Right ventricle myocardium inferior (tissue), 1 donor: ENCODE measurements around the gene MAPK1IP1L. TPM values are rescaled to one million over a fixed set of nuclear protein-coding genes. Genes with fewer than 3 reads are reported as not detected.

Source experiments
- ATAC-seq: fragments of 200-7000 bp; cut with Tn5 transposase; one replicate; pipeline ENCODE4 v1.9.1; 2020; ENCODE audit warnings: mild to moderate bottlenecking, moderate library complexity
- DNase-seq: peaks from one replicate; pipeline ENCODE4 v3.0.0; 2021; ENCODE audit errors: missing footprints
- intact Hi-C: fragments of 100-400 bp; cut with DNase I; formaldehyde crosslinking; loops from one replicate; pipeline ENCODE4 v1.11.0; 2022
- total RNA-seq: library from RNA; stranded (reverse); fragmentation: NEBNext Ultra II Directional; extraction: Animal tissue kit (Norgen Biotek cat#: 25700); gene quantifications from one replicate; pipeline ENCODE4 v1.2.1, GENCODE V29; 2021
- donor health status: DM: no; HTN: yes; CAD: no; lungs with severe emphysema.

MAPK1IP1L gene
- total RNA-seq, 1 donor from 2014 or later, result 65.0 TPM

DNA sequence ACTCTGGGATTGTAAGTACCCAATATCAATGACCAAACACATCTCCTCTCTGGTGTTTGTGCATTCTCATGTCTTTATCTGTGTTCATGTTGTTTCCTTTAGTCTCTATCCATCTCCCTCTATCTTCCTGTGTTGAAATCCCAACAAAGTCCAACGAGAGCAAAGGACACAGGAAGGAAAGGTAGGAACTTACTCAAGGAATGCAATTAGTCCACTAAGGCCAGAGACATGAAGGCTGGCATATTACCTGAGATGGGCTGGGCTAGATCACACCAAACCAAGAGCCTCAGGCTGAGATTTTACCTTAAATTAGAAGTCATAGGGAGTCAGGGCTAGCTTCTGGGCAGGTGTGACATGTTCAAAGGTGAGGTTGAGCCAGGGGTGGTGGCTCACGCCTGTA lies 63.3 kb downstream of the MAPK1IP1L start:
- intact Hi-C loops, result no loop called here
- ATAC-seq, result no peak
- DNase-seq, result no peak

GRCh38 chr14:55115460-55115859 lies 64.0 kb downstream of the MAPK1IP1L start:
- no peak for ATAC-seq
- intact Hi-C loops, result no loop called here

GRCh38 chr14:55115861-55116245 lies 64.4 kb downstream of the MAPK1IP1L start:
- ATAC-seq (no peak), DNase-seq (no peak)
- intact Hi-C loops, result no loop called here

More at GRCh38 chr14:55115460-55115859, 64.0 kb downstream of the MAPK1IP1L start:
- no peak for DNase-seq

DNA sequence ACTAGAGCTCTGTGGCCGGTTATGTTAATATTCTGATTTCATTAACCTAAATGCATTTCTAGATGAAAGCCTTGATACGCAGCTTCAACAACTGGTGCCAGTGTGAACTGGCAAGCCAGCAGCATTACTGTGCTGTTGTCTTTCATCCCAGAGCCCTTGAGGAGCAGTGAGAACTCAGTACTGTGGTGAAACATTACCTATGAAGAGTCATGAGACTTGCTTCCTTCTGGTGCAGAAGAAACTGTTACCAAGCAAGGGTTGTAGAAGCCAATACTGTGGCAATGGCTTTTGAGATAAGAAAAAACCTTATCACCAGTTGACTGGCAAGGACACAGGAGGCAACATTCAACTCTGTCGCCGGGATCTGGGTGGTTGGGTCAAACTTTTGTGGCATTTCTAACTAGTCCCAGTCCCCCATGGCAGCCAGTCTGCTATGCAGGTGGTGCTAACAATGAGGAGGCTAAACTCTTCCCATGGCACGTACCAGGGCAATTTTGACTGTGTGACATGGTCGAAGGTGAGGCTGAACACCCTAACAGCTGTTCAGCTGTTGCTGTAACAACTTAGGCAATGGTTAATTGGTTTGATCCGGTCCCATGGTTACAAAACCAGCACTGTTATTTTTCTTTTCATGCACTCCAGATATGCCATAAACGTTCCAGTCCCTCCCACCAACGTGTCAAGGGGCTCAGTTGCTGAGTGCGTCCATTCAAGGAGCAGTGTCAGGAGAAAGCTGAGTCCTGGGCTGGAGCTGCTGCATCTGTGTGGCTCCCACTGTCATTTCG lies 65.0 kb downstream of the MAPK1IP1L start:
- DNase-seq, result no peak
- intact Hi-C loops, result no loop called here
- ATAC-seq, result no peak

- intact Hi-C loops, result no loop called here
- DNase-seq, result no peak
- no peak for ATAC-seq
These were observed 66.5 kb downstream of the MAPK1IP1L start for GRCh38 chr14:55117803-55118441.

- DNase-seq (no peak), ATAC-seq (no peak)
- intact Hi-C loops, result no loop called here
These were observed 67.3 kb downstream of the MAPK1IP1L start for GRCh38 chr14:55118761-55119160.

Other genes with a start within 250 kb of the MAPK1IP1L start
- 2.4 TPM for gene GCH1, start 148.8 kb upstream of the MAPK1IP1L start, total RNA-seq
- gene WDHD1, start 24.5 kb upstream of the MAPK1IP1L start, total RNA-seq, result 1.9 TPM
- gene SOCS4, start 24.4 kb upstream of the MAPK1IP1L start, total RNA-seq, result 14.0 TPM
- gene LGALS3, start 77.6 kb downstream of the MAPK1IP1L start, total RNA-seq, result 265 TPM
- gene DLGAP5, start 139.9 kb downstream of the MAPK1IP1L start, total RNA-seq, result 0.51 TPM
- gene FBXO34, start 219.8 kb downstream of the MAPK1IP1L start, total RNA-seq, result 24.5 TPM